GM19328 (cell line): Measurements from ENCODE around the gene PRPF38A.
"Not testable (repeated sequence)": the region's sequence is repeated elsewhere in the genome, so short reads cannot be mapped to it uniquely, and the experiment has no call there.

Experiments
- ATAC-seq: cut with Tn5 transposase; IDR thresholded peaks from one replicate; pipeline ENCODE4 v1.9.1; 2021; ENCODE audit warnings: mild to moderate bottlenecking, moderate library complexity; ENCODE audit not compliant: unreplicated experiment

PRPF38A gene, protein sequence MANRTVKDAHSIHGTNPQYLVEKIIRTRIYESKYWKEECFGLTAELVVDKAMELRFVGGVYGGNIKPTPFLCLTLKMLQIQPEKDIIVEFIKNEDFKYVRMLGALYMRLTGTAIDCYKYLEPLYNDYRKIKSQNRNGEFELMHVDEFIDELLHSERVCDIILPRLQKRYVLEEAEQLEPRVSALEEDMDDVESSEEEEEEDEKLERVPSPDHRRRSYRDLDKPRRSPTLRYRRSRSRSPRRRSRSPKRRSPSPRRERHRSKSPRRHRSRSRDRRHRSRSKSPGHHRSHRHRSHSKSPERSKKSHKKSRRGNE

DNA sequence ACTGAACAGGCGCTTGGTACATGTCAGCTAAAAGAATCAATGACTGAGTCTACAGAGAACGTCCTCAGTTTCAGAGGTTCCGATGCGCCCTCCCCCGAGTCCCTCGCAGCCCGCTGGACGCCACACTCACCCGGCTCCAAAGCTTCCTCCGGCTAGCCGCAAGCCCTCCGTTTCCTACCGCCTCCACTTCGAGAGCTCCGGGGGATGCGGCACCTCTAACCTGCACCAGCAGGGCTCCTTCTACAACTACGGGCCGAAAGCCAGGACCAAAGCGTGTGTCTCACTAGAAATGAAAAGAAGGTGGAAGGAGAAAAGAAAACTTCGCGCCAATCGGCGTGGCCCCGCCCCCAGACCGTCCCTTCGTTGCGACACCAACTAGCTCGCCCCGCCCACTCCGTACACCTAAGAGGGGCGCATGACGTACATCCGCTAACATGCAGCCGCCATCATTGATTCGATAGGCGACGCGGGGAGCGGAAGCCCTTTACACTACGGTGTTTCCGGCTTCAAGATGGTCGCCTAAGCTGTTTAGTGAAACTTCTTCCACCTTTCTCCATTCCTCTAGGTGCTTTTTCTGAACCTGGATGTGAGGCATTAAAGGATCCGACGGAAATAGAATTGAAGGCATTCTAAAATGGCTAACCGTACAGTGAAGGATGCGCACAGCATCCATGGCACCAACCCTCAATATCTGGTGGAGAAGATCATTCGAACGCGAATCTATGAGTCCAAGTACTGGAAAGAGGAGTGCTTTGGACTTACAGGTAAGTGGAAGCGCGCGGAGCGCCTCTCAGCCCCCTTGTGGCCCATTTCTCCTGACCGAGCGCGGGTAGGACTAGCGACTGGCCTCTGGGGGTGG, at the start of gene PRPF38A, which contains the start of gene ORC1:
Gene PRPF38A, plus strand, starts transcription at position 487 of the 859 bp plus-strand sequence. Its CDS starts 148 bp downstream, at position 635.
Gene ORC1, minus strand, starts transcription at position 308 of the 859 bp plus-strand sequence. CDS start 2,200 bp downstream, outside the sequence.
- peak; percentile 85 for ATAC-seq

DNA sequence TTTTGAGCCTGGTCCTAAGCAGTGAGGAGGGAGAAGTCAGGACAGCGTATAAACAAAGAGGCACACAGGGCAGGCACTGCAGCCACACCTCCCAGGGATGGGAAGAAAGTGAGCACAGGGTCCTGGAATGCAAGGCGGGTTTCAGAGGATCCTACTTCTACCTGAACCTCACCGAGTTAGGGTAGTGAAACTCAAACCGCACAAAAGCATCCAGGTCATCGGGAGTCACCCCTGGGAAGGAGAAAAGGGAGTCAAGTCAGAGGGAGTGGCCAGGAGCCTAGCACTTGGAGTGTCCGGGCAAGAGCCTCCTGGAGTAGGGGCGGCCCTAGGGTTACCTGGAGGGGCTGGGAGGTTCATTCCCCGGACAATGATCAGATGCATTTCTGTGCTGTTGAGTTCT, 49.0 kb upstream of the PRPF38A start:
- no peak for ATAC-seq

DNA sequence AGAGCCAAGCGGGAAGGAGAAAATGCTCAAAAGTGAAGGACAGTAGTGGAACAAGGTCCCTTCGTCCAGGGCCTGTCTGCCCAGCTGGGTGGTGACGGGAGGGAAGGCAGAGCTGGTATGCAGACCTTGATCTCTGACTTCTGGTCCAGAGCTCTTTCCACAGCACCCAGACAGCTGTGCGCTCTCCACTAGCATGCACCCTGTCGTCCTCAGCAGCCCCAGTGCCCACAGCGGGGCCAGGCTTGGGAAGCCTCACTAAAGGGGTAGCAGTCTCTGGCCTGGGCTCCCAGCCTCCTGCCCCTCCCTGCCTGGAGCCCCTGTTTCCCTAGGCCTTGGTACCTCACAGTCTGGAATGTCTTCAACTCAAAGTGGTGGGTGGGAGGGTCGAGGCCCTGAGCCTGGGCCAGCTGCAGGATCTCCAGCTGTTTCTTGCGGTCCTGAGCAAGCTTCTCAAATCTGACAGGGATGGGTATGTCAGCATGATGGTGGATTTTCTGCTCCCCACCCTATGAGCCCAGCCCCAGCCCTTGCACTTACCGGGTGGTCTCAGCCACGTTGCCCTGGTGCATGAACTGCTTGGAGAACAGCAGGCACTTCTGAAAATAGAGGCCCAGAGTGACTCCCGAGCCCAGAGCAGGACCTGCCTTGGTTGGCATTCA, 48.4 kb upstream of the PRPF38A start:
- ATAC-seq, result no peak

DNA sequence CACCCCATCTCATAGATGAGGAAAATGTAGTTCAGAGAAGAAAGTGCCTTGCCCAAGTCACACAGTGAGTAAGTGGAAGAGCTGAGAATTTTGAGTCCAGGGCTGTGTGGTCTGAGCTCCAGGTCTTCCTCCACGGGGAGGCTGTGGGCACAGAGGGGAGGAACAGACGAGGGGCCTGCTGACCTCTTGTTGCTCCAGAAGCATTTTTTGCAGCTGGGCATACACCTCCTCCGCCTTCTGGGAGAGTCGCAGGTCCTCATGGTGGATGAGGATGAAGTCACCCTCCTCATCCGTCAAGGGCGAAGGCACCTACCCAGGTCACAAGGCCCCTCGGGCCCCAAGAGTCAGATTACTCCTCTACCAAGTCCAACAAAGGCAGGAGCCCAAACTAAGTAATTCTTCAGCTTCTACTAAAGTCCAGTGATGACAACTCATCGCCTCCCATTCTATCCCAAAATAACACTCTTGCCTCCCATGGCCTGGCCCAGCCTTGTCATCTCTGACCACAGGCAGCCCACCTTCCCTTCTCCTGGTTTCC, 47.5 kb upstream of the PRPF38A start:
- ATAC-seq, result no peak

DNA sequence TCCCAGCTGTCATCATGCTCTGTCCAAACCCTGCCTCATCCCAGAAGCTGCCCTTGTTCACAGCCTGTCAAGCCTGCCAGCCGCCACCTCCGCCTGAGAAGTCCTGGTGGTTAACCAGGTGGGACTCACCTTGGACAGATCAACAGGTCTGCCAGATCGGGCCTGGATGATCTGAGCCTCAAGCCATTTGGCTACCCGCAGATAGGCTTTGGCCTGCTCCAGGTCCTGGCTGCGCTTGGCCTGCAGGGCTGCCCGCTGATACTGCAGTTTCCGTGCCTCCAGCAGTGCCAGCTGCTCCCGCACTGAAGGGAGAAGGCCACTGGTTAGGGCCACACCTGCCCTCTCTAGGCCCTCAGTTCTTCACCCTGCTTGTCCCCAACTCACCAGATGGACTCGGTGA, 47.0 kb upstream of the PRPF38A start:
- no peak for ATAC-seq

DNA sequence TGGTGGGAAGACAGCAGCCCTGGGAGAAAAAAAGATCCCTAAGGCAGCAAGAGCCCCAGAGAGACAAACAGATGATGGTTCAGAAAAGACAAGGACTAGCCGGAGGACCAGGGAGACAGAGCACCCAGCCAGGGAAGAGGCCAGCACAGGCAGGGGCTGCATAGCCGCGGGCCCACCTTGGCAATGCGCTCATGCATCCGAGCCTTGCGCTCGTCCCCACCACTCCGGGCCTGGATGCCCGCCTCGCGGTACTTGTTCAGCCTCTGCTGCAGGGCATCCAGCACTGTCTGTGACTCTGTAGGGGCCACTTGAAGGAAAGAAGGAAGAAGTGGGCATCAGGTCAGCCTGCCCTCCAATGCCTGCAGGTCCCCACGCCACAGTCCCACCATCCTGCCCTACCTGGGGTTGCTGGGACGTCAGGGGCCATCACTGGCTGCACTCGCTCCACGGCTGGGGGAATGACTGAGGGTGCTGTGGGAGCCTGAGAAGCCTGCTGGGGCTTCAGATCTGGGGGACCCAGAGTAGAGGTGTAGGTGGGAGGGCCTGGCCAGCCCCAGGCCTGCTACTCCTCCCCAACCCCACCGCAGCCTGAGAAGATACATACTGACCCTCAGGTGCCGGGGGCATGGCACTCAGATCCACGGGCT, 45.4 kb upstream of the PRPF38A start:
- ATAC-seq, result no peak

DNA sequence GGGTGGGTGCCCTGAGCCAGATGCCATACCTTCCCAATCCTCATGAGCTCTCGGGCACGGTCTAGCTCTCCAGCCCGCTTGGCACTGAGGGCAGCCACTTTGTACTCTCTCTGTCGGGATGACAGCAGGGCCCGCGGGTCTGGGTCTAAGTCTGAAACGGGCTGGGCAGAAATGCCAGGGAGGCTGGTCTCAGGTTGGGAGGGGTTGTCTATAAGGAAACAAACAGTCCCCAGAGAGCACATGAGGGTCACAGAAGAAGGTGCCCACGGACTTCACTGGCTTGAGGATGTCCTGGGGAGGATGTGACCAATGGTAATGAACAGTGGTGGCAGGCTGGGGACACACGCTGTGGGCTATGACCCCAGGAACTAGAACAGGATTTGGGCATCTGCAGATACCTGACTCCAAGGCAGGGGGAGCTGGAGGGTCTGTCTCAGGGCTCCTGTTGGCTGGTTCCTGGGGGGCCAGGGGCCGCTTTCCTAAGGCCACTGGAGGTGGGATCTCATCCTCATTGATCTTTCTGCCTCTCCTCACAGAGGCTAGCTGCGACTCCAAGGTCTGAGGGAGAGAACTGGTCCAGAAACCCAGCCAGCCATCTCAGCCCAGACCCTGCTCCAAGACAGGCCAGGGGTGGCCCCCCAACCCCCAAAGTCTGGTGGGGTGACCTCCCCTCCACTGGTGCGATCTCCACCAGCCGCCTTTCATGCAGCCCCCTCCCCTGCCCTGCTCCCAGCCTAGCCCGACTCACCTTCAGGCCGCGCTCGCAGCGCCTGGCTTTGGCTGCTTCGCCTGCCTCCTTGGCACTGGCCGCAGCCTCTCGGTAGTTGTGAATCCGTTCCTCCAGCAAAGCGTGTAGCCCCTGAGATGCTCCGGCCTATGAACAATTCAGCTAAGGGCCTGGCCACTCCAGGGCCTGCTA, 44.5 kb upstream of the PRPF38A start:
- ATAC-seq, result no peak

DNA sequence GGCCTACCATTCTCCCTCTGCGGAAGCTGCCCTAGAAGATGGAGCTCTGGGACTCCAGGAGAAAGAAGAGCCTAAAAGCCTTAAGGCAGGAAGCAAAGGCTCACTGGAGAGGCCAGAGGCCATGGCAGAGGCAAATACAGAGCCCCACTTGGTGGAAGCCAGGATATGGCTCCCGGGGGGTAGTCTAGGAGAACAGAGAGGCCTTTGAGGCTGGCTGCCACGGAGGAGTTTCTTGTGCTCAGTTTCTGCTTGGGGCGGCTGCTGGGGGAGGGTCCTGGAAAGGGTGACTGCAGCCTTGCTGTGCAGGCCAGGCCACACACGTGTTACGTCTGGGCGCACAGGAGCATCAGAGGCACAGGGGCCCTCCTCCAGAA, 43.8 kb upstream of the PRPF38A start:
- no peak for ATAC-seq

DNA sequence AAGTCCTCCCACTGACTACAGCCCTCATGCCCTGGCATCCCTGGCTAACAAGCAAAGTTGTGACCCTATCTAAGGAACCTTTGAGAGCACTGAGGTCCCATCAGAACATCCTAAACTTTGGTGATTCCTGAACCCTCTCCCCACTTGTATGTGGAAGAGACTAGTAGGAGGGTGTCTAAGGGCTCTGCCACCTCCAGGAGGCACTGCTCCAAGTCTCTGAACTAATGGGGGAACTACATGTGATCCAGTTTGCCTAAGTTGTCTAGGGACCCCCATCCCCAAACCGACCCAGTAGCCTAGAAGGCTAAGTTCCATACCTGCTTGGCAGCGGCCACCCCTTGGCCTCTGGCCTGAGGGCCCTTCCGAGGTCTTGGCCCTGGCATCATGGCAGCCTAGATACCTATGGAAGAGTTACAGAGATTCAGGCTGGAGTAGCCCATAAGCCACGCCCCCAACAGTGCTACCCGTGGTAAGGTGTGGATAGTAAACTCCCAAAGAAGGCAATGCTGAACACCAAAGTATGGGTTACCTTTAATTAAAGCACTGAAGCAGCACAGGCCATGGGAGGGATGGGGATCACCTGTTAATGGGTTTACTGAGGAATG, 40.1 kb upstream of the PRPF38A start:
- ATAC-seq, result no peak

DNA sequence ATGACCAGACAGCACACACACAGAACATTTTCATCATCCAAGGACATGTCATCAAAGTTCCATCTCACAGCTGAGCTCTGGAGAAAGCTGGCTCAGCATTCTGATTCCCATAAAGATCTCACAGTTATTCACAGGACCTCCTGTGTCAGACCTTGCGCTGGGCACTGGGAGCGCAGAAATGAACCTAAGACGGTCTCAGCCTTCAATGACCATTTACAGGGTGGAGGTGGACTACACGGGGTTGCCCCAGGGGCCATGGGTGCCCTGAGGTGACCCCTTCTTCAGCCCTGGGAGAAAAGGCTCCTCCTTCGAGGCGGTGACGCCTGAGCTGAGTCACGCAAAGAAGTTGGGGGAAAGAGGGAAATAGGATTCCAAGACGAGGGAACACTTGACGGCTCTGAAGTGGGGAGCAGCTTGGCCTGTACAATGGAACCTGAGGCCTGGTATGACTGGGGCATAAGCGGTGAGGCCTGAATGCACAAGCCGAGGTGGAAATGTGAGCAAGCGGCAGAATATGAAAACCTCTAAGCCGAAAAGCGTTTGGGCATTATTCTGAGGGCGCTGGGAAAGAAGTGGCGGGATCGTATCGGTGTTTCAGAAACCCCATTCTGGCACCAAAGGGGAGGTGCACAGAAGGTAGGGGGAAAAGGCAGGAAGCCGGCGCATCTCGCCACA, 39.2 kb upstream of the PRPF38A start:
- ATAC-seq, result no peak

DNA sequence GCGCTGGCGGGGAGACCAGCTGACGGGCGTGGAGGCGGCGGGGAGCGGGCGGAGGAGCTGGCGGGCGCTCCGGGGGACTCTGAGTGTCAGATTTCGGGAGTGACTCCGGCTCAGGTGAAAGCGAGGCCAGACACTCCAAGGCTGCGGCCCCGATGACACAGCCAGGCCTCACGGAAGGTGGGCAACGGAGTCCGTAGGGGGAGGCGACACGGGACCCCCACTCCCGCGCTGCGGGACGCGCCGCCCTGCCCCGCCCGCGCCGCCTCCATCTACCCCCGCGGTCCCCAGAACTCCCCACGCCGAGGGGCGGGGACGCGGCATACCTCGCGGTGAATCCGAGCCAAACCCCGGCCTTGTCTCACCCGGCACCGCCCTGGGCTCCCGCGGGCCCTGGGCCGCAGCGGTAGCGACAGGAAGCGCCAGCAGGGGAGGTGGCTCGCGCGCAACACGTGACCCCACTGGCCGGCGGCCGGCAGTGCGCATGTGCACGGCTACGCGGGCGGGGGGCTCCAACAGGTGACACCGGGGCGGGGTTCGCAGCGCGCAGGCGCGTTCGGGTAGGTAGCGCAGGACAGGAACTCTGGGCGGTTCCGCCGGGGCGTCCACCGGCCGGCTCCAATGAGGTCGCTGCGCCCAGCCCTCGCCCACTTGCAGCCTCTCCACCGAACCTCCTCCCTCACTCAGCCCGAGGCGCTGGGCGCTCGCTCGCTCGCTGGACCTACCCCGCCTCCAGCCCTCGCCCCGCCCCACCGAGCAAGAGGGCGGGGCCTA, 38.5 kb upstream of the PRPF38A start, which contains the start of gene CC2D1B:
Gene CC2D1B, minus strand, starts transcription at position 460 of the 771 bp plus-strand sequence. CDS start 1,585 bp downstream, outside the sequence.
- peak; percentile 94 for ATAC-seq

DNA sequence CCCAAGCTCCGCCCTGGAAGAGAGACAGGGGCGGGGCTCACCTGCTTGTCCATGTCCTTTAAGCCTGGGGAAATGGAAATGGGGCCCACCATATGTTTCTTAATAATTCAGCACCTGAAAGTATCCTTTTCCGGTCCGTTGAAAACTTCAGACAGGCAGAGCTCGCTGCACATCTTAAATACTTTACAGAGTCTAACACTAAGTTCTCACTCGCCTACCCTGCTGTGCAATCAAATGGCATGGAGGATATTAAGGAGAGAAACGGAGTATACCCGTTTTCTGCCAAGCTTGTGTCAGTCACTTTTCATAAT, 37.9 kb upstream of the PRPF38A start:
- ATAC-seq, result no peak

DNA sequence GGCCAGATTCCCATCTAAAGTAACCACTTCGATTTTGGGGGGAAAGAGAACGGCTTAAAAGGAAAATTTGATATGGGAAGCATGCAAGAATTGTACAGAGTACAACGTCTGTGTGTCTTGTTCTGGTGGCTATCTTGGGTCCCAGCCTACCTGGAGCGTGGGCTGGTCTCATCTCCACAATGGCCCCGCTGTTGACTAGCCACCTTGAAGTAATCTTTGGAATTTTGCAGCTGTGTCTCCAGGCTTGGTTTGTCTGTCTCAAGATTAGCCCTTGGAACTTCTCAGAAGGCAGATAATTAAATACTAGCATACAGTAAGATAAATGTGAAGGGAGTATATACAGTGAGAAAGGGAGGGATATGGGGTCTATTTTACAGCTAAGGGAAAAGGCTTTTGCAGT, 37.1 kb upstream of the PRPF38A start:
- ATAC-seq, result no peak

DNA sequence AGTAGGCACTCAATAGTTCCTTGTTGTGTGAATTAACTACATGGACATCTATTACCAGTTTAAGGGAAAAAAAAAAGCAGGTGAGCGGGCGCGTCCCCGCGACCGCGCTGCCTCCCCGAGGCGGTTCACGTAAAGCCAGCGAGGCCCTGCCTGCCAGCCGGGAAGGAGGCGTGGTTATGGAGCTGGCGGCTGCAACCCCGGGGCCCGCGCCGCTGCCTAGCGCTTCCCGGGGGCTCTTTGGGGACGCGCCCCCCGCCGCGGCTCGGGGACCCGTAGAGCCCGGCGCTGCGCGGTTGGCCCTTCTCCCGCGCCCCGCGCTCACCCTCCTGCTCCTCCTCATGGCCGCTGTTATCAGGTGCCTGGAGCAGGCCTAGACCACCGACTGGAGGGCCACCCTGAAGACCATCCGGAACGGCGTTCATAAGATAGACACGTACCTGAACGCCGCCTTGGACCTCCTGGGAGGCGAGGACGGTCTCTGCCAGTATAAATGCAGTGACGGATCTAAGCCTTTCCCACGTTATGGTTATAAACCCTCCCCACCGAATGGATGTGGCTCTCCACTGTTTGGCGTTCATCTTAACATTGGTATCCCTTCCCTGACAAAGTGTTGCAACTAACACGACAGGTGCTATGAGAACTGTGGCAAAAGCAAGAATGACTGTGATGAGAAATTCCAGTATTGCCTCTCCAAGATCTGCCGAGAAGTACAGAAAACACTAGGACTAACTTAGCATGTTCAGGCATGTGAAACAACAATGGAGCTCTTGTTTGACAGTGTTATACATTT, 35.8 kb upstream of the PRPF38A start:
- ATAC-seq, result no peak

DNA sequence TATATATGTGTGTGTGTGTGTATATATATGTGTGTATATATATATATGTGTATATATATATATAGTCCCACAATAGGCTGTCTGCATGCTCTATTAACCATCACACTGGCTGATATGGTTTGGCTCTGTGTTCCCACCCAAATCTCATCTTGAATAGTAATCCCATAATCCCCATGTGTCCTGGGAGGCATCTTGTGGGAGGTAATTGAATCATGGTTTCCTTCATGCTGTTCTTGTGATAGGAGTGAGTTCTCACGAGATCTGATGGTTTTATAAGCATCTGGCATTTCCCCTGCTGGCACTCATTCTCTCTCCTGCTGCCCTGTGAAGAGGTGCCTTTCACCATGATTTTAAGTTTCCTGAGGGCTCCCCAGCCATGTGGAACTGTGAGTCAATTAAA, 34.6 kb upstream of the PRPF38A start:
- ATAC-seq, result not testable (repeated sequence)

DNA sequence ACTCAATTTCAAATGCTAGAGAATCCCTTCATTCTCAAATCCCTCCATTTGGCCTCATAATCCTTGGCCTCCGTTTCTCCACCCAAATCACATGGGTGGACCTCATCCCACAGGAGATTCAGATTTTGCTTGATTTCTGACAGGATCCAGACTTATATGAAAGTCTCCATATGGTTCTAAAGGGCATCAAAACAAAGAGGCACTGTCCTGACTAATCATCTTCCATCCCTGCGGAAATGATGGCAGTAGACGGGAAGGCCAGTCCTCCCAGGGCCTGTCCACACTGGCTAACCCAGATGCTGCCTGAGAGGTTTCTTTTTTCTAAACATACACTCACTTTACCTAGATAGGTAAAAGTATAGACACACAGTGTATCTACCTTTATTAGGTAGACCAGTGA, 19.0 kb upstream of the PRPF38A start:
- no peak for ATAC-seq

DNA sequence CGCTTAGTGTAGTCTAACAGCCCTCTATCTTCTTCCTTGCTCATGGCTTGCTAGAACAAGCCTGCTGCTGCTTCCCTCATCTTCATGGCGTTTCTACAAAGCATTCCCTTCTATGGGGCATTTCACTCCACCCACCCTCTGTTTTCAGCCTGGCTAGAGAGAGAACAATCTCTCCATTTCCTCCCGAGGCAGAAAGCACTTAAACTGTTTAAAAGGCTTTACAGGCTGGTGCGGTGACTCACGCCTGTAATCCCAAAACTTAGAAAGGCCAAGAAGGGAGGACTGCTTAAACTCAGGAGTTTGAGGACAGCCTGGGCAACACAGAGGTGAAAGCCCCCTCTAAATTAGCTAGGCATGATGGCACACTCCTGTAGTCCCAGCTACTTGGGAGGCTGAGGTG, 17.9 kb upstream of the PRPF38A start:
- ATAC-seq, result no peak
